Endometrial microvascular endothelial cells (primary cell): ENCODE results near the gene PCDH15. TPM values are rescaled to one million over a fixed set of nuclear protein-coding genes. Genes with fewer than 3 reads are reported as not detected.

Experiments used
- in situ Hi-C: cut with HindIII; loops from 2 replicates; pipeline ENCODE4 v1.10.0; 2017; ENCODE audit warnings: low sequenced_read_pairs, low pct_unique_long_range_greater_than_20kb; ENCODE audit errors: inconsistent ontology term
- total RNA-seq: library from RNA; depleted of rRNA; stranded (reverse); fragments of >200 nt; gene quantifications from one replicate; pipeline ENCODE4 v1.2.3, GENCODE V29; 2015; ENCODE audit errors: inconsistent ontology term

Gene PCDH15
- not detected for total RNA-seq

GRCh38 chr10:54800741-54801421 is at the start of gene PCDH15:
PCDH15 (minus strand) TSS chr10:54801231; CDS start chr10:54664262, 136,969 bp downstream.
- in situ Hi-C loops = no loop called here

GRCh38 chr10:54843932-54844331 is 42.9 kb upstream of the PCDH15 start:
- in situ Hi-C loops = no loop called here

DNA sequence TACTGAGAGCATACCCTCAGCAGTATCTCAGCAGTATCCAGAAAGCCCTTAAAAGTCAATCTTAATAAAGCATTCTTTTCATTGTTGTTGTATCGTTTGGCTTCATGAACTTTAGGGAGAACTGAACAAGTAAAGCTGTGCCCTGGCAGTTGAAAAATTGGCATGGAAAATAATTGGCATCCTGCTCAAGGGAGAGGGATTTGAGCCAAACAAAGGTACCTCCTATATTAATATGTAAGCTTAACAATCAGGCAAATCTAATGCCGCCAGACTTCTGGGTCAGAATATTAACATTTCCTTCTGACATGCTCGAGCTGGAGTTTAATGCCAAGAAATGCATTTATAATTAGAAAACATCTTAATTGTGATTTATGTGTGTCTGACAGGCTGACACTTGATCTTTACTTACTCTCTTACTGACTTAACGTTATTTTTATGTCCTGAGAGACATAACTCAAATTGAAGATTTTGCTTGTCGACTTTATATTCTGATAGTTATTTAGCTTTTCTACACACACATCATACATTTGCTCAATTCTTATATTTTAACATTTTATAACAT is 42.1 kb upstream of the PCDH15 start:
- in situ Hi-C loops = no loop called here

DNA sequence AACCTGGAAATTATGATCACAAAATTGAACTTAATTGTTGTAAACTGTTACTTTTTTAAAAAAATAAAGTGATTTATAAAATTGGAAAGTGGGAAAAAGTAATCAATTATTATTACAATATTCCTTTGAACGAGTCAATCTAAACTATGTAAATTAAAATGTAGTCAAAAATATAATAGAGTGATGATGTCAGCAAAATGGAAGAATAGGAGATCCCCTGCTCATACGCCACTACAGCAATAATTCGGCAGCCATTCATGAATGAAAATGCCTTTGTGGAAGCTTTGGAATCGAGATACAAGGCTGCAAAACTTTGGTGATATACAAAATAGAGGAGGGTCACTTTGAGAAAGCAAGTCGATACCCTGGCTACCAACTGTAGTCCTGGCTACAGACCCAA is 36.4 kb upstream of the PCDH15 start:
- in situ Hi-C loops = no loop called here

DNA sequence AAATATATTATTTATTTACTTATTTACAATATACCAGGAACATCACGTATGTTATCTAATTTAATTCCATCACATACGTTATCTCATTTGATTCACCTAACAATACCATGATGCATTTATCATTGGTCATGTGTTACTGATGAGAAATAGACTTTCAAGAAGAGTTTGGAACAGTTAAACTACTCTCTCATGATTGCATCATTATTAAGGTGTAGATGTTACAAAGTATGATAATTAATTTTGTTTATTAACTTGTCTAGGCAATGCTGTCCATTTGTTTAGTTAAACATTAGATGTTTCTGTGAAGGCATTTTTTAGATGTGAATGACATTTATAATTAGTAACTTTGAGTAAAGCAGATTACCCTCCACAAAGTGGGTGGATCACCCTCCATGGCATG is 32.0 kb upstream of the PCDH15 start:
- in situ Hi-C loops = no loop called here

- in situ Hi-C loops = no loop called here
Measured at GRCh38 chr10:54826994-54827560, 26.0 kb upstream of the PCDH15 start.

- in situ Hi-C loops = no loop called here
Measured at GRCh38 chr10:54815583-54815982, 14.6 kb upstream of the PCDH15 start.

DNA sequence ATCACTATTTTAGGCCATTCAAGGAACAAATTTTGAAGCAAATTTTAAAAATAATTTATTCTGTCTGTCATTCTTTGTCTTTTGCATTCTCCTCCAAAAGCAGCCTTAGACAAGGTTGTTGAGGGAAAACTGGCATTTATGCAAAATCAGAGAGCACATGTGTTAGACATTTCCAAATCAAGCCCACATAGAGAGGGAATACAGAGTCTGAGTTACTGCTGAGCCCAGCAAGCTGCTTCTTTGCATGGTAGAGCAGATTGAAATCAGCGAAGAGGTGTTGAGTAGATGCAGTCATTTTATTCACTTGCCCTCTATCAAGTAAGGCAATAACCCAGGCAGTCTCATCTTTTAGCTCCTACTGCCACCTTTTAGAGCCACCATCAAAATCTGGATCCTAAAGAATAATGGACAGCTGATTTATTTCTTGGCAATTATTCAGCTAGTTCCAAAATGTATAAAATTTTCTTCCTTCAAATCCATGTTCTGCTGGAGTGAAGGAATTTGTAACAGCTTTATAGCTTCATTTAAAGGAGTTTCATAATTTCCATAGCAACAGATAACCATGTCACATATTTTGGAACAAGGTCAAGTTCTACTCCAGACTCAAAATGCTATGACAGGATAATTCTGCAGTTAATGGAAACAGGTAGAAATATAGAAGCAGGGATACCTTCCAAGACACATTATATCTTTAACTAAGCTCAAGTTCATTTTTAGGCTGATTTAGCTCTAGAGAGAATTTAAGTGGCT is 7.3 kb upstream of the PCDH15 start:
- in situ Hi-C loops = no loop called here

GRCh38 chr10:54799506-54799905 is 1.5 kb downstream of the PCDH15 start:
- in situ Hi-C loops = no loop called here

DNA sequence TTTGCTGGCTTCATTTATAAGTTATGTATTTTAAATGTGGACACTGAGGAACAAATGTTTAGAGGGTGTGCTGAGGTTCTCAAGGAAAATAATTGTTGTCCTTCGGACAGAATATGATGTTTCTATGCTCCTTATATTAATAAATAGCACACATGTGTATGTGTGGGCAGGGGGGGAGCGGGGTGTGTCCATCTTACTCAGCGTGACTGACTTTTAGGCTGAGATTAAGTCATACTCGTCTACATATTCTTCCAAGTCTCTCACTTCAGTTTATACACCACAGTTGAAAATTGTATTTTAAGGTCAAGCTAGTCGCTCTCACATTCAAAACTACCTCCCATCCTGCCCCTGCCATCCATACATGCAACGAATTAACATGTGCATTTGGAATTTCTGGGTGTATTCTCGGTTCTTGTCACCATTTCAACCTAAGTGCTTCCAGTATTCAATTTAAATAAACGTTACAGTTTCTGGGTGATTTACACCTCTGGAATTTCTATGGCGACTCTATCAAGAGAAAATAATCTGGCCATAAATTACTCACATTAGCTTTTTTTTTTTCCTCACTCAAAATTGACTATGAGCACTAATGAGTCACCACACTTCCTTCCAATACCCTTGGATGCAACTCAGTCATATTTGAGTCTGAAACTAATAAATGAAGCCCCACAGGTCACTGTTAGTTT is 3.3 kb downstream of the PCDH15 start:
- in situ Hi-C loops = no loop called here

DNA sequence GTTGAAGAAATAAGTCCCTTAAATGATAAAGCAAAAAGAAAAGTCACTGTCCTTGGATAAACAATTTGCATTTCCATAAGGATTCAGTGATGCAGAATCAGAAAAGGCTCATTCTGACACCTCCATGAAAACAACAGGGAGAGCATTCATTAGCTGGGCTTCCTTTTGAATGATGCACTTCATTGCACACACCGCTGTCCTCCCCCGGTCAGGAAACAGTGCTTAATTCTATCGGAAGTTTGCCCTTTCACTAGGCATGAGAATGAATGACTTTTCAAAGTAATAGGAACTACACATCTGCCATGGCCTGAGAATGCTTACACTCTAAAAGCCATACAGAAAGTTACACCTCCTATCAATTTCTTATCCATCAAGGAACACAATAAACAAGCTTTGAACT is 4.2 kb downstream of the PCDH15 start:
- in situ Hi-C loops = no loop called here

DNA sequence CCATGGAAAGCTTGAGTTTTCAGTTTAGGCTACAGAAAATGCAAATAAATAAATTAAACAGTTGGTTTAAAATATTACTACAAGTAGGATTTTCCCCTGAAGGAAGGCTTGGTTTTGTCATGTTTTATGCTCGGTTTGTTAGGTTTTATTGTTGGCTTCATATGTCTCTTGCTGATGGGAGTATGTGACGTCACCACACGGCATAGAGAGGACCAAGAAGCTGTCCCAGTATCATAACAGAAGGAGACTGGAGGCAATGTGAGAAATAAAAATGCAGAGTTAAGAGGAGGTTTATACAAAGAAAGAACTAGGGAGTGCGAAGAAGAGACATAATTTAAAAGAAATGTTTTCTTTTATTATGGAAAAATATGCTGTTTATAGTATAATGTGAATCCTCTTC is 24.4 kb downstream of the PCDH15 start:
- in situ Hi-C loops = no loop called here

DNA sequence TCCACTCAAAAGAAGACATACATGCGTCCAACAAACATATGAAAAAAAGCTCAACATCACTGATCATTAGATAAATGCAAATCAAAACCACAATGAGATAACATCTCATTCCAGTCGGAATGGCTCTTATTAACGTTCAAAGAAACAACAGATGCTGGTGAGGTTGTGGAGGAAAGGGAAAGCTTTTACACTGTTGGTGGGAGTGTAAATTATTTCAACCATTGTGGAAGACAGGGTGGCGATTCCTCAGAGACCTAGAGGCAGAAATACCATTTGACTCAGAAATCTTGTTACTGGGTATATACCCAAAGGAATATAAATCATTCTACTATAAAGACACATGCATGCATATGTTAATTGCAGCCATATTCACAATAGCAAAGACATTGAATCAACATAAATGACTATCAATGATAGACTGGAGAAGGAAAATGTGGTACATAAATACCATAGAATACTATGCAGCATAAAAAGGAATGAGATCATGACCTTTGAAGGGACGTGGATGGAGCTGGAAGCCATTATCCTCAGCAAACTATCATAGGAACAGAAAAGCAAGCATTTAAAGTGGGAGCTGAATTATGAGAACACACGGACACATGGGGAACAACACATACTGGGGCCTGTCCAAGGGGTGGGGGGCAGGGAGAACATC is 28.4 kb downstream of the PCDH15 start:
- in situ Hi-C loops = no loop called here

DNA sequence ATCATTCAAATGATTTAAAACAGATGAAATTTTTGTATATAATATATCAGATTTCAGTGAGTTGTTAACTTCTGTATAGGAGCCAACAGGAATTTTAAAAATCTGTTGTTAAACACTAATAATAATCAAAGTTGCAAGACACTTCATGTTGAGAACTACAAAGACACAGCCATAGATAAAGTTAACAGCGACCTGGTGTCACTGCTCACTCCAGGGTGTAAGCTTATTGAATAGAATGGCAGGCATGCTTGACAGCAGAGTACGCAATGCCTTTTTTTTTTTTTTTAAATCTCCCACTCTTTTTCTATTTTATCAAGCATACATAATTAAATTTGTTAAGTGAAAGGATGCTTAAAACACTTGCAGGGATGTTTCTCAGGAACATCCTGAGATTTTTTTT is 32.0 kb downstream of the PCDH15 start:
- in situ Hi-C loops = no loop called here

DNA sequence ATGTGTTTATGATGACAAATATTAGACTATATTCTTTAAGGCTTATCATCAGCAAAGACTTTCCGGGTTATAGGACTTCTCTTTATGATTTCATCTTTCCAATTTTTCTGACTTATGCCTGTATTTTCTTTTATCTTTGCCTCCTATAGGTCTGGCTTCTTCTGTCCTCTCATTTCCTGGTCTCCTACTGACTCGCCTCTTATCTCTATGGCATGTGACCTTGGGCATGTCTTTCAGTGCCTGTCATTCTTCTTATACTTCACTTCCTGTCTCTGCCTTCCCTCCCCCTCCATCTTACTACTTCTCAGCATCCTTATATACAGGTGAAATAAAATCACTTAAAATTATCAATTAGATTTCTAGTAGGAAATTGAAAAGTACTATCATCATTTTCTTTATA is 42.2 kb downstream of the PCDH15 start:
- in situ Hi-C loops = no loop called here

- in situ Hi-C loops = no loop called here
Measured at GRCh38 chr10:54749623-54750022, 51.4 kb downstream of the PCDH15 start.

DNA sequence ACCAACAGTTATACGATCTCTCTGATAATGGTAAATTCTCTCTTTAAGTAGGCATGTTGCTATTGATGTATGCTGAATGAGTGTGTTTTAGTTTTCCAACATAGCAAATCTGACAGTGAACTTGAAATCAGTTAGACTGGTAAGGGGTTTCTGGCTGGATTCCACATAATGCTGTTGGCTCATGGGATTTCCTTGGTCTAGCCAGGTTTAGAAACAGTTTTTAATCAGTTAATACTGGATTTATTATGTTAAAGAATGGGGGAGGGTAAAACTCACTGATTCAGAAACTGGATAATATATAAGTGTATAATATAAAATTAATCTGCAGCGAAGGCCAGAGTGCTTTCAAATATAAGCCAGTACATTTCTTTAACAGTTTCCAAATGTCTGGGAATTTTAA is 55.6 kb downstream of the PCDH15 start:
- in situ Hi-C loops = no loop called here

DNA sequence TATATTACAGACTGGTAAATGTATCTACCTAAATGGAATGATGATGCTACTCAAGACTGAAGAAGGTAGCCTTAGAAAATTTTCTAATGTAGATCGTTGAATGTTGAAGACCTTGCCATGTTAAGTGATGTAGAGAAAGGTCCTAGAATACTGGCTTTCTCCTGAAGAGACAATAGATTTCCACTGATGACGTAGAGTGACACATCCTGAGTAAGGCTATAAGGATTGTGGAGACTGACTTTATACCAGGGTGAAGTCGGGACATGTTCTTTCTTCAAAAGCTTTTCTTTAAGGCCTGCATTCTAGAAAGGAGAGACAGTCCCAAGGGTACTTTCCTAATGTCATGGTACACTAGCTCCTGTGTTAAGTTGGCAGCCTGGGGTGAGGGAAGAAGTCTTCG is 58.6 kb downstream of the PCDH15 start:
- in situ Hi-C loops = no loop called here

- in situ Hi-C loops = no loop called here
Measured at GRCh38 chr10:54728511-54728910, 72.5 kb downstream of the PCDH15 start.
